ENCODE measurements around the gene MOV10.

MOV10 gene

GRCh38 chr1:112743174-112744008 lies 68.9 kb downstream of the MOV10 start:
- no peak for DNase-seq

- no peak for DNase-seq
Observed at GRCh38 chr1:112744009-112744578, 69.6 kb downstream of the MOV10 start.

GRCh38 chr1:112748396-112748795 lies 73.9 kb downstream of the MOV10 start:
- no peak for DNase-seq
